OCI-LY3 (cell line): ENCODE measurements around the gene SART3.

Source experiments
- H2AFZ ChIP-seq: fragments of 200-600, 300-600 bp; shearing (Covaris generic); 2 replicates; pipeline ENCODE4 v1.6.0; 2014; ENCODE audit warnings: antibody characterized with exemption, low read depth, low read length
- H3K27ac ChIP-seq: fragments of 200-600, 300-600 bp; sonication (generic); 2 replicates; pipeline ENCODE4 v1.5.1; 2014; ENCODE audit warnings: mild to moderate bottlenecking, low read length, moderate library complexity, mixed read lengths
- H3K27me3 ChIP-seq: fragments of 200-600, 300-600 bp; sonication (generic); 2 replicates; pipeline ENCODE4 v1.6.1; 2014; ENCODE audit warnings: low read depth, low read length, mixed read lengths
- H3K36me3 ChIP-seq: fragments of 200-600, 300-600 bp; sonication (generic); replicated peaks from 2 replicates; pipeline ENCODE3; 2014; ENCODE audit warnings: low read depth, low read length, mixed read lengths
- H3K4me1 ChIP-seq: fragments of 300-600, 200-600 bp; sonication (generic); 2 replicates; pipeline ENCODE4 v1.6.1; 2014; ENCODE audit warnings: low read length, mixed read lengths
- H3K4me2 ChIP-seq: fragments of 200-600, 300-600 bp; sonication (generic); 2 replicates; pipeline ENCODE4 v1.6.1; 2014; ENCODE audit warnings: low read length, mixed read lengths
- H3K4me3 ChIP-seq: fragments of 300-600, 200-600 bp; sonication (generic); 2 replicates; pipeline ENCODE4 v1.5.1; 2014; ENCODE audit warnings: antibody characterized with exemption, mild to moderate bottlenecking, low read length, moderate library complexity
- H3K79me2 ChIP-seq: fragments of 300-600, 200-600 bp; shearing (Covaris generic); 2 replicates; pipeline ENCODE4 v1.6.1; 2014; ENCODE audit warnings: mild to moderate bottlenecking, low read length, mixed read lengths
- H3K9ac ChIP-seq: fragments of 300-600, 200-600 bp; shearing (Covaris generic); 2 replicates; pipeline ENCODE4 v1.6.0; 2014; ENCODE audit warnings: mild to moderate bottlenecking, low read length, moderate library complexity
- H3K9me3 ChIP-seq: fragments of 200-600, 300-600 bp; shearing (Covaris generic); 2 replicates; pipeline ENCODE4 v1.6.1; 2014; ENCODE audit warnings: low read length, mixed read lengths; ENCODE audit not compliant: insufficient read depth
- H4K20me1 ChIP-seq: fragments of 200-600, 300-600 bp; sonication (generic); 2 replicates; pipeline ENCODE4 v1.6.1; 2016; ENCODE audit warnings: low read length, mixed read lengths; ENCODE audit not compliant: insufficient read depth
- EZH2phosphoT487 ChIP-seq: fragments of 200-600 bp; shearing (Covaris generic); IDR thresholded peaks from 2 replicates; pipeline ENCODE4 v1.6.1; 2018; ENCODE audit warnings: antibody characterized with exemption, mixed run types, low read depth
- TF ChIP-seq, protein P1 (sequence below): fragments of 200-600, 300-600 bp; sonication (generic); IDR thresholded peaks from 2 replicates; pipeline ENCODE4 v1.5.1; 2014; ENCODE audit warnings: antibody characterized with exemption, low read length, low read depth

SART3 gene

DNA sequence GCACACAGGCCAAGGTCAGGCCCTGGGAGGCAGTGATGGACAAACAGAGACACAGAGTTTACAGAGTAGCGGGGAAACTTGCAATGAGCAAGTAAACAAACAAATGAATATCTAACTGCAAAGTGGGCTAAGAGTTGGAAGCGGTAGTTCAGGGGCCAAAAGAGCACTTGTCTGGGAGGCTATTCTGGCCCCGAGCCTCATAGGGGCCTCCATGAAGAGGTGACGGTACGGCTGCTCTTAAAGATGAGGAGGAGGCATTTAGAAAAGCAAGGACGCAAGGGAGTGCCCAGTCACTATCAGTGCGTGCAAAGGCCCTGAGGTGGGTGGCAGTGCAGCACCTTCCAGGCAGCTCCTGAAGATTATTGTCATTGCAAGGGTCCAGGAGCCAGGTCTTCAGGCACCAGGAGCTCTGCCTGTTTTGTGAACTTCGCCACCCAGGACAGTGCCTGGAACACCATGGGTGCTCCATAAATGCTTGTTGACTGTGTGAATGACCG, 41.3 kb upstream of the SART3 start:
- Histone ChIP-seq H3K9ac (no peak overlapping the region), H3K4me2 (no peak overlapping the region), H3K36me3 (no peaks in the 10 kb centered on the region), H3K27ac (no peak overlapping the region), H3K9me3 (no peaks in the 10 kb centered on the region), H4K20me1 (no peaks in the 10 kb centered on the region), H3K79me2 (no peaks in the 10 kb centered on the region), H3K4me3 (no peak overlapping the region), H3K4me1 (peaks cover 11% of the 10 kb centered on the region), H2AFZ (no peak overlapping the region), H3K27me3 (peaks cover 15% of the 10 kb centered on the region)
- TF ChIP-seq EZH2phosphoT487: no peak
- TF ChIP-seq, protein P1, sequence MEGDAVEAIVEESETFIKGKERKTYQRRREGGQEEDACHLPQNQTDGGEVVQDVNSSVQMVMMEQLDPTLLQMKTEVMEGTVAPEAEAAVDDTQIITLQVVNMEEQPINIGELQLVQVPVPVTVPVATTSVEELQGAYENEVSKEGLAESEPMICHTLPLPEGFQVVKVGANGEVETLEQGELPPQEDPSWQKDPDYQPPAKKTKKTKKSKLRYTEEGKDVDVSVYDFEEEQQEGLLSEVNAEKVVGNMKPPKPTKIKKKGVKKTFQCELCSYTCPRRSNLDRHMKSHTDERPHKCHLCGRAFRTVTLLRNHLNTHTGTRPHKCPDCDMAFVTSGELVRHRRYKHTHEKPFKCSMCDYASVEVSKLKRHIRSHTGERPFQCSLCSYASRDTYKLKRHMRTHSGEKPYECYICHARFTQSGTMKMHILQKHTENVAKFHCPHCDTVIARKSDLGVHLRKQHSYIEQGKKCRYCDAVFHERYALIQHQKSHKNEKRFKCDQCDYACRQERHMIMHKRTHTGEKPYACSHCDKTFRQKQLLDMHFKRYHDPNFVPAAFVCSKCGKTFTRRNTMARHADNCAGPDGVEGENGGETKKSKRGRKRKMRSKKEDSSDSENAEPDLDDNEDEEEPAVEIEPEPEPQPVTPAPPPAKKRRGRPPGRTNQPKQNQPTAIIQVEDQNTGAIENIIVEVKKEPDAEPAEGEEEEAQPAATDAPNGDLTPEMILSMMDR: no peak

DNA sequence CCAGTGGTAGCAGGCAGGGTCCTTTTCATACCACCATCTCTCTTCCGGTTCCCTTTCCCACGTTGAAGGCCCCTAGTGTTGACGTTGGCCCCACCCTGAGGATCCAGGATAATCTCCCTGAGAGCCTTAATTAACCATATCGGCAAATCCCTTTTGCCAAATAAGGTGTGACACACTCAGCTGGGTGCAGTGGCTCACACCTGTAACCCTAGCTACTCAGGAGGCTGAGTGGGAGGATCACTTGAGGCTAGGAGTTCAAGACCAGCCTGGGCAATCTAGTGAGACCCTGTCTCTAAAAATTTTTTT, 39.7 kb upstream of the SART3 start:
- Histone ChIP-seq H3K79me2 (no peaks in the 10 kb centered on the region), H3K36me3 (no peaks in the 10 kb centered on the region), H3K4me3 (no peak overlapping the region), H3K27ac (no peak overlapping the region), H3K4me2 (no peak overlapping the region), H3K9me3 (no peaks in the 10 kb centered on the region), H3K9ac (no peak overlapping the region), H3K4me1 (peaks cover 12% of the 10 kb centered on the region), H3K27me3 (peaks cover 15% of the 10 kb centered on the region), H4K20me1 (no peaks in the 10 kb centered on the region), H2AFZ (no peak overlapping the region)
- TF ChIP-seq, protein P1: no peak
- TF ChIP-seq EZH2phosphoT487: no peak

DNA sequence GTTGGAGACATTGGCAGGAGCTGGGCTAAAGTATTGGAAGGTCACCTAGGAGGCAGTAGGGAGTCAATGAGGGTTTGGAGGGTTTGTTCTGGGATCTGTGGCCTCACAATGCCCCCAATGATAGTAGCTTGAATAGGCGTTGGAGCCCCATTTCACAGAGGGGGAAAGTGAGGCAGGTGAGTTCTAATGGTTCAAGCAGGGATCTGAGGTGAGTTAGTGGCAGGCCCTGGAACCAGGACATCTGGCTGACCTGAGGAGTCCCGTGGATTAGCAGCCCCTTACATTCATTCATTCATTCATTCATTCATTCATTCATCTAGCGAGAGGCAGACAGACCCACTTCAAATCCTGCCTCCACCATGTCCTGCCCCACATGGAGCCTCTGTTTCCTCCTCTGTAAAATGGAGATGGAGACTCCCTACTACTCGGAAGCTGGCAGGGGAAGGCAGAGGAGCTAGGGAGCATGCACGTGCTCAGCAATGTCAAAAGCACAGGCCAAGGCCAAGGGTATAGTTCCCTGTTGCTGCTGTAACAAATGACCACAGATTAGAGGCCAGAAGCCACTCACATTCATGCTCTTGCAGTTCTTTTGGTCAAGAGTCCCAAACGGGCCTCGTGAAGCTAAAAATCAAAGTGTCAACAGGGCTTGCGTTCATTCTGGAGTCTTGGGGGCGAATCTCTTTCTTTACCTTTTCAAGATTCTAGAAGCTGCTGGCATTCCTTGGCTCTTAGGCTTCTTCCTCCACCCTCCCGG, 39.2 kb upstream of the SART3 start:
- TF ChIP-seq, protein P1: no peak
- no peak for TF ChIP-seq EZH2phosphoT487
- Histone ChIP-seq H3K9me3 (no peaks in the 10 kb centered on the region), H3K4me1 (peaks cover 12% of the 10 kb centered on the region), H4K20me1 (no peaks in the 10 kb centered on the region), H3K27ac (no peak overlapping the region), H3K9ac (no peak overlapping the region), H3K4me2 (no peak overlapping the region), H2AFZ (no peak overlapping the region), H3K36me3 (no peaks in the 10 kb centered on the region), H3K4me3 (no peak overlapping the region), H3K79me2 (no peaks in the 10 kb centered on the region), H3K27me3 (peaks cover 14% of the 10 kb centered on the region)

DNA sequence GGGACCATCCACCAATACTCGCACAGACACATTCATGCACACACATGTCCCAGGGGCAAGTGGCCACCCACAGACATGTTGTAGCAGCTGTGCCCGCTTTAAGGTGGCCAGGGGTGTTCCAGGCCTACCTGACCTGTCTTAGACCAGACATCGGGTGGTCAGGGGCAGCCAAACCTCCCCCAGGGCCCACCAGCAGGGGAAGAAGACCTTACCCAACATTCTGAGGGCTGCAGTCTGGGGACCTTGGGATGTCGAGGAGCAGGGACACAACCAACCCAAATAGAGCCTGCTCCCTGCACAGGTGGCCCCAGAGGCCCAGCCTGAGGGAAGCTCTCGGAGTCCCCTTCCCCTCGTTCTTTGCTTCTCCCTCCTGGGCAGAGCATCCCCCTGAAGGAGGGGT, 38.6 kb upstream of the SART3 start:
- no peaks in the 10 kb centered on the region for H3K9me3 ChIP-seq
- no peaks in the 10 kb centered on the region for H3K79me2 ChIP-seq
- no peaks in the 10 kb centered on the region for H4K20me1 ChIP-seq
- no peak overlapping the region for H3K4me2 ChIP-seq
- TF ChIP-seq, protein P1: no peak
- TF ChIP-seq EZH2phosphoT487: no peak
- H3K27me3 ChIP-seq: peaks cover 8% of the 10 kb centered on the region; the same call in 1 of the 2 replicates
- H3K4me3 ChIP-seq: no peak overlapping the region
- no peak overlapping the region for H2AFZ ChIP-seq
- H3K4me1 ChIP-seq: peaks cover 12% of the 10 kb centered on the region
- no peak overlapping the region for H3K27ac ChIP-seq
- no peak overlapping the region for H3K9ac ChIP-seq
- no peaks in the 10 kb centered on the region for H3K36me3 ChIP-seq
